Choroid plexus epithelial cell (primary cell): ENCODE results near the gene ACOT8.

ENCODE experiments used
- DNase-seq: peaks from one replicate; pipeline ENCODE4 v3.0.0-alpha.2; 2010; ENCODE audit warnings: low read depth
- H3K4me3 ChIP-seq: 2 replicates; pipeline ENCODE4 v1.5.1; 2011; ENCODE audit warnings: low read depth, mild to moderate bottlenecking, control low read depth, low read length, moderate library complexity
- TF ChIP-seq, protein P1 (sequence below): conservative IDR thresholded peaks from 2 replicates; pipeline ENCODE4 v1.5.1; 2011; ENCODE audit warnings: low read depth, mild to moderate bottlenecking, control low read depth, inconsistent platforms, low read length, moderate library complexity

Gene ACOT8

DNA sequence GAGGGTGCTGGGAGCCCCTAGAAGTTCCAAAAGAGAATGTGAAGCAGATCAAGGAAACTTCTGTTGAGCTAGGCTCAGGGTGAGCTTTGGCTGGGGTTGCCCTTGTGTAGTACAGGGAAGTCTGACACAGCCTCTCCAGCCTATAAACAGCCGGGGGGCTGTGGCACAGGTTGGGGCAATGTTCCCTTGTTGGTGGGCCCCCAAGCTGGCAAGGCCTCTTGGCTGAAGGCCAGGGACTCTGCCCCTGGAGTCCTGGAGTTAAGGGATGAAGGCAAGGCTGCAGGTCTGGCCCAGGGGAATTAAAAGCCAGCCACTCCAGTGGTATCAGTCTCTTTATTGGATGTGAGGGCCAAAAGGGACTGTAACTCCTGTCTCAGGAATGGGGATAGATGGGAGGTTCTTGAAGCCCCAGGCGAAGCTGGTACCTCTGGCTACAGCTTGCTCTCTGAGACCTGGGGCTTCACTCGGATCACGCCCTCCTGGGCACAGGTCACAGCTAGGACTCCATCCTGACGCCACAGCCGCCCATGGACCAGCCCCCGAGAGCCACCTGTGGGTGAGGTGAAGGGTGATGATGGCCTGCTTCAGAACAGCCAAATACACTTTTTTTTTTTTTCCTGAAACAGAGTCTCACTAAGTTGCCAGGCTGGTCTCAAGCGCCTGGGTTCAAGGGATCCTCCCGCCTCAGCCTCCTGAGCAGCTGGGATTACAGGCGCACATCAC lies 15.6 kb downstream of the ACOT8 start:
- TF ChIP-seq, protein P1, sequence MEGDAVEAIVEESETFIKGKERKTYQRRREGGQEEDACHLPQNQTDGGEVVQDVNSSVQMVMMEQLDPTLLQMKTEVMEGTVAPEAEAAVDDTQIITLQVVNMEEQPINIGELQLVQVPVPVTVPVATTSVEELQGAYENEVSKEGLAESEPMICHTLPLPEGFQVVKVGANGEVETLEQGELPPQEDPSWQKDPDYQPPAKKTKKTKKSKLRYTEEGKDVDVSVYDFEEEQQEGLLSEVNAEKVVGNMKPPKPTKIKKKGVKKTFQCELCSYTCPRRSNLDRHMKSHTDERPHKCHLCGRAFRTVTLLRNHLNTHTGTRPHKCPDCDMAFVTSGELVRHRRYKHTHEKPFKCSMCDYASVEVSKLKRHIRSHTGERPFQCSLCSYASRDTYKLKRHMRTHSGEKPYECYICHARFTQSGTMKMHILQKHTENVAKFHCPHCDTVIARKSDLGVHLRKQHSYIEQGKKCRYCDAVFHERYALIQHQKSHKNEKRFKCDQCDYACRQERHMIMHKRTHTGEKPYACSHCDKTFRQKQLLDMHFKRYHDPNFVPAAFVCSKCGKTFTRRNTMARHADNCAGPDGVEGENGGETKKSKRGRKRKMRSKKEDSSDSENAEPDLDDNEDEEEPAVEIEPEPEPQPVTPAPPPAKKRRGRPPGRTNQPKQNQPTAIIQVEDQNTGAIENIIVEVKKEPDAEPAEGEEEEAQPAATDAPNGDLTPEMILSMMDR: no peak
- no peak for DNase-seq
- no peak overlapping the region for H3K4me3 ChIP-seq

DNA sequence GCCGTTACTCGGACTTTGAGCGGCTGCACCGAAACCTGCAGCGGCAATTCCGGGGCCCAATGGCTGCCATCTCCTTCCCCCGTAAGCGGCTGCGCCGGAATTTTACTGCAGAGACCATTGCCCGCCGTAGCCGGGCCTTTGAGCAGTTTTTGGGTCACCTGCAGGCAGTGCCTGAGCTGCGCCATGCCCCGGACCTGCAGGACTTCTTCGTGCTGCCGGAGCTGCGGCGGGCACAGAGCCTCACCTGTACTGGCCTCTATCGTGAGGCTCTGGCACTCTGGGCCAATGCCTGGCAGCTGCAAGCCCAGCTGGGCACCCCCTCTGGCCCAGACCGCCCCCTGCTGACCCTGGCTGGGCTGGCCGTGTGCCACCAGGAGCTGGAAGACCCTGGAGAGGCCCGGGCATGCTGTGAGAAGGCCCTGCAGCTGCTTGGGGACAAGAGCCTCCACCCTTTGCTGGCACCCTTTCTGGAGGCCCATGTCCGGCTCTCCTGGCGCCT lies 16.4 kb downstream of the ACOT8 start:
- DNase-seq: no peak
- no peak overlapping the region for H3K4me3 ChIP-seq
- TF ChIP-seq, protein P1: no peak

DNA sequence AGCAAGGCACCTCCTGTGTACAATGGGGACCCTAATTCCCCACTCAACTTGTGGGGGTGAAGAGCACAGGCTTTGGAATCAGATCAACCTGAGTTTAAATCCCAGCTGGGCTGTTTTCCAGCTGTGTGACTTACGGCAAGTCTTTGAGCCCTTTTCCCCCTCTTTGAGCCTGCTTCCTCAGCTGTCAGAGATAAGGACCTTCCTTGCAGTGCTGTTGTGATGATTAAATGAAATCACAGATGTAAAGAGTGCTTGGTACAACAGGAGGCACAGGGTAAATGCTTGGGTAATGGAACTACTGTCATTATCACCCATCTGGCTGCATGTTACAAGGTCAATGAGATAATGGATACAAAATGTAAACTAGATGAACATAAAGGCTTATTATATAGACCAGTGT lies 20.4 kb downstream of the ACOT8 start:
- no peak for DNase-seq
- no peak overlapping the region for H3K4me3 ChIP-seq
- TF ChIP-seq, protein P1: no peak

DNA sequence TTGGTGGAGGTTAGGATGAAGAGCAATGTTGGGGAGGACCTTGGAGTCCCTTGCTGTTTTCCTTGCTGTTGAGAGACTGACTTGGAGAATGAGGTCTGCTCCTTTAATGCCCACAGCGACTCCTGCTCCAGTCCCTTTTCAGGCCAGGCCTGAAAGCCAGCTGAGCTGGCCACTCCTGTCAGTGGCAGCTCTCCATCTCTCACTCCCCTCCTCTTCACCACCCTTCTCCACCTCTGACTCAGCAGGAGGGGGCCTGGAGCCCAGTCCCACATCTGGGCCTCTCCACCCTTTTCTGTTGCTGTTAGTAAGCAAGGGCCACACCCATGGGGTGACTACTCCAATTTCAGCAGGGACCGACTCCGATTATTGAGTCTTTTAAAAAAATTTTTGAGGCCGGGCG lies 21.4 kb downstream of the ACOT8 start:
- no peak for DNase-seq
- TF ChIP-seq, protein P1: no peak
- H3K4me3 ChIP-seq: no peak overlapping the region

DNA sequence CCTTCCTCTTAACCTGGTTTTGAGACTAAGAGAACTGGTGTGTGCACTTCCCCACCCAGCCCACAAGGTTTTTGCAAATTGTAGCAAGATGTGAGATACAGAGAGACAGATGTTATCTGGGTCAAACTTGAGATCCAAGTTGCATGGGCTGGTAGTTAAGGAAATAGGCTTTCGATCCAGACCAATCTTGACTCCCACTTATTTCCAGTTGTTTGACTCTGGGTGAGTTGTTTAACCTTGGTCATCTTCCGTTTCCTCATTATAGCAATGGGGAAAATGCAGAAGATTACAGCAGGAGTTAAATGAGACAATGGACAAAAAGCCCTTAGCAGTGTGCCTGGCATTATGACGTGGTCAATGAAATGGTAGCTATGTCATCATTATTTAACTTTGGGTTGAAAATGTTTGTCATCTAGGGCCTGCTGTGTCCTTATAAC lies 21.8 kb downstream of the ACOT8 start:
- no peak for DNase-seq
- no peak overlapping the region for H3K4me3 ChIP-seq
- TF ChIP-seq, protein P1: no peak

DNA sequence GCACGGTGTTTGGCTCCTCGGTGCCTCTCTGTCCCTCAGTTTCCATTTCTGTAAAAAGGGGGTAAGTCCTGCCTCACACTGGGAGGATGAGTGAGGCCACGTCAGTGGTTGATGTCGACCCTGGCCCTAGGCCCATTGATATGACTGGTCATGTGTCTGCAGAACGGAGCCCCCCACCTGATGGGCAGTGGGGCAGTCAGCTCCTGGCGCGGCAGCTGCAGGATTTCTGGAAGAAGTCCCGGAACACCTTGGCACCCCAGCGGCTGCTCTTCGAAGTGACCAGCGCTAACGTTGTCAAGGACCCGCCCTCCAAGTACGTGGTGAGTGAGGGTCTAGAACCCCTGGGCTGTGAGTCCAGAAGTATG lies 22.4 kb downstream of the ACOT8 start:
- peak overlapping the region; percentile 73 for H3K4me3 ChIP-seq
- no peak for DNase-seq
- TF ChIP-seq, protein P1: no peak
